HT-29 (cell line): ENCODE data around the gene ADRA1B. TPM values are rescaled to one million over a fixed set of nuclear protein-coding genes. Genes with fewer than 3 reads are reported as not detected.
"Not testable (repeated sequence)": the region's sequence is repeated elsewhere in the genome, so short reads cannot be mapped to it uniquely, and the experiment has no call there.

ENCODE experiments used
- DNase-seq: peaks from one replicate; pipeline ENCODE4 v3.0.0-alpha.2; 2015; ENCODE audit warnings: low spot score
- total RNA-seq: library from RNA; depleted of rRNA; stranded (reverse); fragments of >200 nt; shearing (Covaris generic); gene quantifications from 2 replicates; pipeline ENCODE4 v1.2.3, GENCODE V29; 2014

The ADRA1B gene
- total RNA-seq, 1 experiment from 2014 or later, result not detected

GRCh38 chr5:159965838-159966128 lies 49.5 kb downstream of the ADRA1B start:
- DNase-seq, result not testable (repeated sequence)

GRCh38 chr5:159969966-159970365 lies 53.7 kb downstream of the ADRA1B start:
- no peak for DNase-seq

- no peak for DNase-seq
Measured at GRCh38 chr5:159971038-159971437, 54.8 kb downstream of the ADRA1B start.

GRCh38 chr5:159971514-159971913 lies 55.2 kb downstream of the ADRA1B start:
- no peak for DNase-seq

DNA sequence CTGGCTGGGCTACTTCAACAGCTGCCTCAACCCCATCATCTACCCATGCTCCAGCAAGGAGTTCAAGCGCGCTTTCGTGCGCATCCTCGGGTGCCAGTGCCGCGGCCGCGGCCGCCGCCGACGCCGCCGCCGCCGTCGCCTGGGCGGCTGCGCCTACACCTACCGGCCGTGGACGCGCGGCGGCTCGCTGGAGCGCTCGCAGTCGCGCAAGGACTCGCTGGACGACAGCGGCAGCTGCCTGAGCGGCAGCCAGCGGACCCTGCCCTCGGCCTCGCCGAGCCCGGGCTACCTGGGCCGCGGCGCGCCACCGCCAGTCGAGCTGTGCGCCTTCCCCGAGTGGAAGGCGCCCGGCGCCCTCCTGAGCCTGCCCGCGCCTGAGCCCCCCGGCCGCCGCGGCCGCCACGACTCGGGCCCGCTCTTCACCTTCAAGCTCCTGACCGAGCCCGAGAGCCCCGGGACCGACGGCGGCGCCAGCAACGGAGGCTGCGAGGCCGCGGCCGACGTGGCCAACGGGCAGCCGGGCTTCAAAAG lies 55.7 kb downstream of the ADRA1B start:
- DNase-seq, result no peak

DNA sequence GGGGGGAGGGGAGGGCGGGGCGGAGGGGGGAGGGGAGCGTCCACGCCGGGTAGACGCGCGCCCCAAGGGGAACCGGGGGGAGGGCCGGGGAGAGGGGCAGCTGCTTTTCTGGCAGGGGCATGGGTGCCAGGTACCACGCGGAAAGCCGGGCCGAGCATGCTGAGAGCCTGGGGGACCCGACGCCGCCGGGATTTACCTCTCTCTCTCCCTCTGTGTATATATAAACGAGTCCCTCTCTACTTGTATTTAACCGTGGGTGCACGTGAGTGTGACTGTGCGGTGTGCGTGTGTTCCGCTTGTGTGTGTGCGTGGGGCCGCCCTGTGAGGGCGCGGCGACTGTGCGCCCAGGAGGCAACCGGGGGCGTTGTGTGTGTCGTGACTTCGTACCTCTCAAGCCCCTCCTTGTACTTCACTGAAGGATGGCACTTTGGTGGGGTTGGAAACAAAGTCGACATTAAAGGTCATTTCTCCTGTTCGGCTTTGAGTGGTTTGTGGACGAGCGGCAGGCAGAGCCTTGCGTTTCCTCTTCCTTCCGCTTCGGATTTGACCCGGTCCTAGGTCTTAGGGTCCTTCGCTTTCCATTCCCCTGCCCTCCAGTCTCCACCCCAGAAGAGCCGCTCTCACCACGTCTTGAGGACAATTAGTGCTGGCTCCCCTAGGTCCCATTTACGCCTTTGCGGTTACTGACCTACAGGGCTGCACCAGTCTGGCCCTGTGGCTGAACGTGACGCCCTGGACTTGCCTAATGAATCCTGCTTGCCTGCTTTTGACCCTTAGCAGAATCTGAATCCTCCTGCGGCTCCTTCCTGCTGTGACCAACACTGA lies 56.5 kb downstream of the ADRA1B start:
- no peak for DNase-seq

- DNase-seq, result peak; percentile 39
Measured at GRCh38 chr5:159975462-159976019, 59.3 kb downstream of the ADRA1B start.

DNA sequence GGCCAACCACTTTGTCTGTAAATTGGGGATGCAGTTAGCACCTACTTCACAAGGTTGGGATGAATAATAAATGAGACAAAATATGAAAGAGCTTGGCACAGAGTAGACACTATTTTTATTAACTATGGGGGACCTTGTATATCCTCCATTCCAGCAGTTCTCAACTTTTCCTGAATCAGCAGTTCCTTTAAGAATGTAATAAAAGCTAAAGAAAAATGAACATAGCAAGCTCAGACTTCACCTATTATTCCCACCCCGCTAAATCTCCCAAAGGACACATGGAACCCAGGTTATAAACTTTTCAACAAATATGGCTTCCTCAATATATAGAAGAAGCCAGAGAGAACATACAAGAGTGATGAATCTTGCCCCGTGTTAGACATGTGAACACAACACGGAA lies 60.6 kb downstream of the ADRA1B start:
- DNase-seq, result no peak

GRCh38 chr5:159978358-159978757 lies 62.1 kb downstream of the ADRA1B start:
- no peak for DNase-seq

GRCh38 chr5:159982421-159983173 lies 66.3 kb downstream of the ADRA1B start:
- DNase-seq, result no peak

DNA sequence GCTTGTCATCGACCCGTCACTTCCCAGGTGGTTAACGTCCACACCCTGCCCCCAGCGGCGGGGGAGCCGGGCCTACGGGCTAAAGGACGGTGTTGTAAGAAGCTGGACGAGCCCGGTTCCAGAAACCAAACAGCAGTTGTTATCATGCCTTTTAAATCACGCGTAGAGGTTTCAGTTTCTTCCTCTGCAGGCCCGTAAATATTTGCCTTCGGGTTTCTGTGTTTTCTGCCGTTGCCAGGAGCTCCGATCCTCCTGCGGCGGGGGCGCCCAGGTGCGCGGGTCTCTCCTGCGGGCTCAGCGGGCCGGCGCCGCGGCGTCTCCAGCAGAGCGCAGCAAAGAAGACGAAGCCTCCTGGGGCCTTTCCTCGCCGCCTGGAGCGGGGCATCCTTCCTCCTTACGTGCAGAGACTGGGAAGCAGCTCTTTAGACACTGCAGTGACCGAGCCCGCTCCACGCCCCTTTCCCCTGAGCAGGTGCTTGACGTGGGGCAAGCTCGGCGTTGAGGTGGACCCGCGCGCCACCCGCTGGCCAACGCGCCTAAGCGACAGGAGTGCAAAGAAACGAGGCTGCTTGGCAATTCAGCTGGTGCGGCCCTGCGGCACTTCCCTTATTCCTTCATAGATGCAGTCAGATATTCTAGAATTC lies 70.9 kb downstream of the ADRA1B start:
- peak; percentile 82 for DNase-seq

- DNase-seq, result no peak
Measured at GRCh38 chr5:159990506-159990905, 74.2 kb downstream of the ADRA1B start.

DNA sequence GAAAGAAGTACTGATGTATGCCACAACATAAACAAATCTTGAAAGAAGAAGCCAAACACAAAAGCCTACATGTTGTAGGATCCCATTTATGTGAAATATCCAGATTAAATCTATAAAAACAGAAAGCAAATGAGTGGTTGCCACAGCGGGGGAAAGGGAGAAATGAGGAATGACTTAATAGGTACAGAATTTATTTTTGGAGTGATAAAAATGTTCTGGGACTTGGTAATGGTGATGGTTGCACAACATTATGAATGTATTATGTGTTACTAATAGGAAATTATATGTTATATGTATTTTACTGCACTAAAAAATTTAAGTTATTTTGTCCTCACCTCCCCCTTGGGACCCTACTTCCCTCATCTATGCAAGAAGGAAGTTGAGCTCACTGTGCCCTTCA lies 76.3 kb downstream of the ADRA1B start:
- no peak for DNase-seq

DNA sequence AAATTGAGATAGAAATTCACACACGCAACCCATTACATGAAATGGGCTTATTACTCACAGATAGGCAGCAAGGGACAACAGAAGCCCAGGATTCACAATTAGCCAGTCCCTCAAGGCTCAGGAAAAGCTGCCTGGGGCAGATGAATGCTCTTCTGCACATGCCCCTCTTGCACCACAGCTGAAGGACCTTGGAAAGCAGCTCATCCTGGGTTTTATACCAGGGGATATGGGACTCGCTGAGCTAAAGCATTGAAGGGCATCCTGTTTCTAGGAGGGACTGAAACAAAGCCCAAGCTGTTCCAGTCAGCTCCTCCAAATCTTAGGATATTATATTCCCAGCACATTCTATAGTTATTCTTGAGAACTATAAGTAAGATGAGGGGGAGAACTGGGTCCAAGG lies 76.9 kb downstream of the ADRA1B start:
- DNase-seq, result no peak

DNA sequence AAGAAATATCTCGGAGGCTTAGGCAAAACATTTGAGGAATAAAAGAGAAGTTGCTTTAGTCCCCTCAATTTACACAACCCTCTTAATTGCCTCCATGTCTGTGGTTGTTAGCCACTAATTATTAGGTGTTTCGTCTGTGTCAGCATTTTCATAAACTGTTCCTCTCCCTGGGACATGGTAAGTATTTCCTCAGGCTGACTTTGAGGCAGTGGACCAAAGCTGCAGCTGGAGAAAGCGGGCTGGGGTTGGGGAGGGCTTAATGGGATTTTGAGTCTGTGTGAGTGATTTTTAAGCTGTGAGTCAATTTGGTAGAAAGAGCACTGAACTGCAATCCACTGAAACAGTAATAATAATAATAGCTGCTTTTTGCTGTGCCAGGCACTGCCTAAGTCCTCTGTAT lies 79.6 kb downstream of the ADRA1B start:
- no peak for DNase-seq

DNA sequence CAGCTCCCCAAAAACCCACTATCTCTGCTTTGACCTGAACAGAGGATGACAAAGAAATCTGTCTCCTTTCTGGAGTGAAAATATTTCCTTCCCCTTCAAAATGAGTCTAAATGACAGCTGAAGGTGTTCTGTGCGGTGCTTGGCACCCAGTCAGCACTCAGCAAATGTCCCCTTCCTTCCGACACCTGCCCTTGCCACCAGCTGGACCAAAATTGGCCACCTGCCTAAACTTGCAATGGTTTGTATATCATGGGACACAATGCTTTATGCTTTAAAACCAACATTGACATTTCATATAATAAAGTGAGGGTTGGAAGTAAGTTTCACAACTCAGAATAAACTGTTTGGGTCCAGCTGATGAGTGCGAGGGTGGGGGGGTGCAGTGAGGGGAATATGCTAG lies 85.2 kb downstream of the ADRA1B start:
- DNase-seq, result no peak

- DNase-seq, result no peak
Measured at GRCh38 chr5:160007514-160007913, 91.2 kb downstream of the ADRA1B start.

DNA sequence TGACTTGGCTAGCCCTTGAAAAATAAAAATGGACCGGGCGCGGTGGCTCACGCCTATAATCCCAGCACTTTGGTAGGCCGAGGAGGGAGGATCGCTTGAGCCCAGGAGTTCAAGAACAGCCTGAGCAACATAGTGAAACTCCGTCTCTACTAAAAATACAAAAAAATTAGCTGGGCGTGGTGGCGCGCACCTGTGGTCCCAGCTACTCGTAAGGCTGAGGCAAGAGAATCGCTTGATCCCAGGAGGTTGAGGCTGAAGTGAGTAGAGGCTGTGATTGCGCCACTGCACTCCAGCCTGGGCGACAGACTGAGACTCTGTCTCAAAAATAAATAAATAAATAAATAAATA lies 92.2 kb downstream of the ADRA1B start:
- DNase-seq, result not testable (repeated sequence)

DNA sequence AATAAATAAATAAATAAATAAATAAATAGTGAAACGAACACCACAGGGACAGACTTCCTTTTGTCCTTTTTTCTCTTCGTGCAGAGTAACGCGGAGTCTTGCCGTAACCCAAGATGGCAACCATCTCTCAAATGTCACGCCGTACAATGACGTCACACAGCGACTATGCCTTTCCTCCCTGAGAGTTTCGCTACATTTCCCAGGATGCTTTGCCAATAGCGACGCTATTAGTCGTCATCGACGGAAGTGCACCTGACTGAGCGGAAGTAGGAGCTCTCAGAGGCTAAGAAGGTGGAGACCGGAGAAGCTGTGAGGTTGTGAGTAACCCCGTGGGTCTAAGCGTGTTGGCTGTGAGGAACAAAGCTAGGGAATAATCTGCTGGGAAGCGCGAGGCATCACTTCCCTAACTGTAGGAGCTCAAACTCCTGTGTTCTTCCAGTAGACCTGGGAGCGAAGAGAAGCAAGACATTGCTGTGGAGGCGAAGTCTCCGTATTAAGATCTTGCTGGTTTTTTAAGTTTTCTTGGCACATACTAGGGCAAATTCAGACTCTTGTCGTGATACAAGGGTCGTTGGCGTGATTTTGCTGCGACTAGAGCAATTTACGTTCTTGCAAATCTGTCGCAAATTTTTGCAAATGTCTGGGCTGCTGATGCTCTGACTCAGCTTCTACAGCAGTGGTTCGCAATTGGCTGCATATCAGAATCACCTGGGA lies 92.8 kb downstream of the ADRA1B start, which contains the start of gene TTC1:
TSS of gene TTC1 (plus strand) at position 263 of the 714 bp plus-strand sequence. CDS start 1,390 bp downstream, outside the sequence.
- DNase-seq, result peak; percentile 99

GRCh38 chr5:160009591-160009989 lies 93.3 kb downstream of the ADRA1B start:
- DNase-seq, result no peak

GRCh38 chr5:160011471-160011870 lies 95.2 kb downstream of the ADRA1B start:
- DNase-seq, result no peak
